ACC112 (cell line): ENCODE results near the gene DSG1.

ENCODE experiments used
- H2AFZ ChIP-seq: fragments of 200-600 bp; sonication (generic); one replicate; pipeline ENCODE4 v1.6.0; 2017; ENCODE audit warnings: antibody characterized with exemption, low read length; ENCODE audit not compliant: unreplicated experiment
- H3K27ac ChIP-seq: fragments of 200-600 bp; sonication (generic); 2 replicates; pipeline ENCODE4 v1.5.1; 2014; ENCODE audit warnings: low read depth, mild to moderate bottlenecking, antibody characterized with exemption, low read length, moderate library complexity
- H3K27me3 ChIP-seq: fragments of 200-600 bp; sonication (generic); 2 replicates; pipeline ENCODE4 v1.6.1; 2014; ENCODE audit warnings: mild to moderate bottlenecking, antibody characterized with exemption, low read length, moderate library complexity, mixed read lengths; ENCODE audit not compliant: insufficient read depth
- H3K36me3 ChIP-seq: fragments of 200-600 bp; sonication (generic); 2 replicates; pipeline ENCODE4 v1.6.1; 2016; ENCODE audit warnings: mild to moderate bottlenecking, antibody characterized with exemption, low read length, moderate library complexity, mixed read lengths; ENCODE audit not compliant: insufficient read depth
- H3K4me1 ChIP-seq: fragments of 200-600 bp; sonication (generic); one replicate; pipeline ENCODE4 v1.6.1; 2016; ENCODE audit warnings: low read length, mixed read lengths; ENCODE audit not compliant: insufficient read depth, unreplicated experiment, control insufficient read depth
- H3K4me3 ChIP-seq: fragments of 200-600 bp; sonication (generic); 2 replicates; pipeline ENCODE4 v1.5.1; 2014; ENCODE audit warnings: mild to moderate bottlenecking, low read depth, low read length
- H3K79me2 ChIP-seq: fragments of 200-600 bp; sonication (generic); one replicate; pipeline ENCODE4 v1.6.0; 2016; ENCODE audit warnings: low read length; ENCODE audit not compliant: control insufficient read depth, unreplicated experiment, insufficient read depth

The DSG1 gene

DNA sequence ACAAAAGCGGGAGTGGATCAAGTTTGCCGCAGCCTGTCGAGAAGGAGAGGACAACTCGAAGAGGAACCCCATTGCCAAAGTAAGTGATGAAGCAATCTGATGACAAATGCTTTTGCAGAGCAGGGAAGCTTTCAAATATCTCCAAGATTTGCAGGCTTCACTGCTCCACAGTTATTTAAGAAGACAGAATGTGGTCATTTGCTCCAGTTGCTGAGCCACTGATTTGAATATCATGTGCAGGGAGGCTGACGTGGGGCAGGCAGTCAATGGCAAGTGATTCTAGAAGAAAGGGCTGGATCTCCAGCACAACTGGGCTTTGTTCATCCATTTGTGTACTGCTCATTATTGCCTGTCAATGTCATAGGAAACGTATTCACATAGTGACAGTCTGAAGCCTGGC is 68.8 kb downstream of the DSG1 start:
- Histone ChIP-seq H3K27me3 (no peaks in the 10 kb centered on the region), H3K79me2 (no peaks in the 10 kb centered on the region), H2AFZ (no peak overlapping the region), H3K4me3 (no peak overlapping the region), H3K4me1 (no peaks in the 10 kb centered on the region), H3K36me3 (no peaks in the 10 kb centered on the region), H3K27ac (no peak overlapping the region)

DNA sequence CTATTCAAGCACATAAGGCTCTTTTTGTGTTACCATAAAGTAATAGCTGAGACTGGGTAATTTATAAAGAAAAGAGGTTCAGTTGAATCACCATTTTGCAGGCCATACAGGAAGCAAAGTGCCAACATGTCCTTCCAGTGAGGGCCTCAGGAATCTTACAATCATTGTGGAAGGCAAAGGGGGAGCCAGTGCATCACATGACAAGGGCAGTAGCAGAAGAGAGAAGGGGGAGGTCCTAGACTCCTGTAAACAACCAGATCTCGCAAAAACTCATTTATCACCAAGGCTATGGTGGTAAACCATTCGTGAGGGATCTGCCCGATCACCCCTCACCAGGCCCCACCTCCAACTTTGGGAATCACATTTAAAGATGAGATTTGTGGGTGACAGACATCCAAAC is 75.3 kb downstream of the DSG1 start:
- H3K4me3 ChIP-seq: no peak overlapping the region
- no peak overlapping the region for H3K27ac ChIP-seq
- H3K4me1 ChIP-seq: no peaks in the 10 kb centered on the region
- no peaks in the 10 kb centered on the region for H3K27me3 ChIP-seq
- no peak overlapping the region for H2AFZ ChIP-seq
- no peaks in the 10 kb centered on the region for H3K79me2 ChIP-seq
- no peaks in the 10 kb centered on the region for H3K36me3 ChIP-seq

DNA sequence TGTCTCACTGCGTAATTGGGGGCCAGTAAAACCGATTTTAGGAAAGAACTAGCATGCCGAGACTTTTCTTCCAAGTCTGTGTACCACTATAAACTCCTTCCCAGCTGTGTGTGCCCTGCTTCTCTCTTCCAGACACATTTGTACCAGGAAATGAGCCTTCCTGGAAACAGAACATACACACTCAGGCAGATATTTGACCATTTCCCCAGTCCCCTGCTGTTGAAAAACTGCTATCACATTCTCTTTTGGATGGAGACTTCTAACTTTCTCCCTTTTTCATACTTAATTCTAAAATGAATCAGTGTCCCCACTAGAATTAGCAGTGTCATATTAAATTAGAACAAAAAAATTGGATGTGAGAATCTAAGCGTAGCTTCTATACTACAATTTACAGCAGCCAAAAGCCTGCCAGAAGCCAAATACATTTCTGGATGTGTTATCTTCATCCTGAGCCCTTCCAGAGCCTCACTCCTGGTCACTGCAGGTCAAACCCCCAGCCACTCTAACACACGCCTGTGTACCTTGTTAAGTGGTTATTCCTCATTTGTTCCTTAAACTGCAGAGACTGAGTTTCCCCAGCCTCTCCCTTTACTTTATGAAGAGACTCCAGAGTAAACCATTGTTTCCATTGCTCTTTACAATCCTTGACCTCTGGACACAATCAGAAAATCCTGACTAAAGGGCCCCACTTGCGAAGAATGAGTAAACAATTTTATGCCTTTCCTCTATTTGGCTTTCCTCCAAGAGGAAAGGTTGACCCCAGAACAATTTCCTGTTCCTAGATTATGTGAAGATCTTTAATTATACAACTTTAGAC is 79.0 kb downstream of the DSG1 start:
- no peaks in the 10 kb centered on the region for H3K4me1 ChIP-seq
- H3K4me3 ChIP-seq: no peak overlapping the region
- no peaks in the 10 kb centered on the region for H3K36me3 ChIP-seq
- no peak overlapping the region for H2AFZ ChIP-seq
- no peaks in the 10 kb centered on the region for H3K79me2 ChIP-seq
- no peaks in the 10 kb centered on the region for H3K27me3 ChIP-seq
- no peak overlapping the region for H3K27ac ChIP-seq

DNA sequence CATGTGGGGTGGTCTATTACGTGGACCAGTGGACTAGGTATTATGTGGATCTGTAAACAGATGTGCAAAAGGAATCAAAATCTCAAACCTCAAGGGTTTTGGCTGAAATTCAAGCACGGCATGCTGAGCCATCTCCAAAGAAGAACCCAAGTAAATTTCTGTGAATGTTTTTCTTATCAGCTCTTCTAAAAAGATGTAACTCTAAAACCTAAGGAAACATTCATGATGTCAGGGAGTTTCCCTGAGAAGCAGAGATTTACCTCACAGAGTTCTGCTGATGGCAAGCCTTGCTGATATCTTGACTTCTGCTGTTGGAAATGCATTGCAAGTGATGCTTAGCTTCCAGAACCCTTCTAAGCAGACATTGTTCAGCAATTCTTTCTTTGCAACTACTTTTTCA is 80.2 kb downstream of the DSG1 start:
- Histone ChIP-seq H3K4me1 (no peaks in the 10 kb centered on the region), H2AFZ (no peak overlapping the region), H3K79me2 (no peaks in the 10 kb centered on the region), H3K27ac (no peak overlapping the region), H3K4me3 (no peak overlapping the region), H3K36me3 (no peaks in the 10 kb centered on the region), H3K27me3 (no peaks in the 10 kb centered on the region; the same call in 1 of the 2 replicates)

DNA sequence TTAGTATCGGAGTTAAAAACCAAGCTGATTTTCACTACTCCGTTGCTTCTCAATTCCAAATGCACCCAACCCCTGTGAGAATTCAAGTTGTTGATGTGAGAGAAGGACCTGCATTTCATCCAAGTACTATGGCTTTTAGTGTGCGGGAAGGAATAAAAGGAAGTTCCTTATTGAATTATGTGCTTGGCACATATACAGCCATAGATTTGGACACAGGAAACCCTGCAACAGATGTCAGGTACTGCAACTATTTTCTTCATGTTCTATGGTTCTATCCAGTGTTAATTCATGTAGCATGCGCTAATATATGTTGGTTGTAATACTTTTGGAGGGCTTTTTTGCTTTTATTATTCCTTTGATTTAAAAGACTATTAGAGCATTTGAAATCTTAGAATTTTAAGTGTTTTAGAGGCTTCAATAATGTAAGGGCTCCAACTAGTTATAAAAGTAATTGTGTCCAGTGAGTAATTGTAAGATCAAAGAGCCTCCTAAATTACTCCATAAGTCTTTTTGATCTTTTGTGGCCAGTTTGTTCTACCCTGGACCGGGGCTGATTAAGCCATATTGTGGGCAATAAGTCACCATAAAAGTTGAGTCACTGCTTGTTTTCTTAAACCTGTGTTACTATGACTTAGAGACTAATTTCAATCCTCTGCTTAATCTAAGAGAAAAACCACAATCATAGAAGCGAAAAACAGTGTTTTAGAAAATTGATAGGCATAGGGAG is 81.5 kb downstream of the DSG1 start:
- H3K27ac ChIP-seq: no peak overlapping the region
- no peaks in the 10 kb centered on the region for H3K36me3 ChIP-seq
- no peaks in the 10 kb centered on the region for H3K79me2 ChIP-seq
- no peak overlapping the region for H2AFZ ChIP-seq
- H3K27me3 ChIP-seq: no peaks in the 10 kb centered on the region; the same call in 1 of the 2 replicates
- no peaks in the 10 kb centered on the region for H3K4me1 ChIP-seq
- no peak overlapping the region for H3K4me3 ChIP-seq

DNA sequence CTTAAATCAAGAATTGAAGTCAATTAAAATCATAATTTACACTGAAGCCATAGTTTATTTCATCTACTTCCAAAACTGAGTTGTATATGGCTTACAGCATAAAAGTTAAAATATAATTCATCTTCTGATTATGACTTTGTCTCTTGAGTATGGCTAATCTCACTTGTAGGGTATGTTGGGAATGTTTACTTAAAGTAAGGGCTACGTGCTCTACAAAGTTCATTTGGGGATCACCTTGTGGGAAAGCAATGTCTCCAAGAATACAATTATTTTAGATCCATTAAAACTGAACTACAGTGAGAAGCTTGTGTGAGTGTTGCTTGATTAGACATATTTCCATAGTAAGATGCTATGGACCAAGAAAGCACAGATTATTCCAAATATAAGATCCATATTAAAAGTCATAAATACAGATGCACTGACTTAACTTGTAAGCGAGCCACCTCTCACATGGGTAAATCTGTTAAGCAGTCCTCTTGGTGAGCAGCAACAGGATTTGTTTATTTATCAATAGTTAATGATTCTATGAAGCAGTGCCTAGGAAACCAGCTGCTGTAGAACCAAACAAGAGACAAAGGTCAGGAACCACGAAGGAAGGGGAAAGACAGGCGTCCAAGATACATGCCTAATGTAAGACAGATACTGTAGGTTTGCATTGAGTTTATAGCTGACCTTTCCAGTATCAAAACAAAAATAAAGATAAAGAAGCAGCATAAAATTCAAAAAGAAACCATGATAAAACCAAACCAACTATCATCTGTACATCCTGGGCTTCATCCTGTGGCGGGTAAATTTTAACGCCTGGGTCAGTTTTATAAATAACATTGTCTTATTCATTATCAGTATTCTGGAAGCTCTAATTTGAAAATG is 83.4 kb downstream of the DSG1 start:
- no peaks in the 10 kb centered on the region for H3K4me1 ChIP-seq
- no peak overlapping the region for H3K4me3 ChIP-seq
- H3K27me3 ChIP-seq: no peaks in the 10 kb centered on the region; the same call in 1 of the 2 replicates
- no peak overlapping the region for H3K27ac ChIP-seq
- H3K79me2 ChIP-seq: no peaks in the 10 kb centered on the region
- no peak overlapping the region for H2AFZ ChIP-seq
- no peaks in the 10 kb centered on the region for H3K36me3 ChIP-seq

DNA sequence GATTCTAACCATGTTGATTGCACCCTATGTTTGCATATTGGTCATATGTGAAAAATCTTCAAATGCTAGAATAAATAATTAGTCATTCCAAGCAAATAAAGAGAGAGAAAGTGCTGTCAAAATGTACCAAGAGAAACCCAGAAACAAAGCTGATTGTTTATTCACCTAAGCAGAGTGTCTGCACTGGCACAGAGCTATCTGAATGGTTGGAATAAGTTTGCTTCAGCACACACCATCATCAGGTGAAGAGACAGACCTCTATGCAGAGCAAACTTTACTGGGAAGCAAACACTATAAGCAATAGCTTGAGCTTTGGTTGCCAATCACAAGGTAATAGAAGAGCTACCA is 84.0 kb downstream of the DSG1 start:
- Histone ChIP-seq H3K27ac (no peak overlapping the region), H3K36me3 (no peaks in the 10 kb centered on the region), H2AFZ (no peak overlapping the region)

DNA sequence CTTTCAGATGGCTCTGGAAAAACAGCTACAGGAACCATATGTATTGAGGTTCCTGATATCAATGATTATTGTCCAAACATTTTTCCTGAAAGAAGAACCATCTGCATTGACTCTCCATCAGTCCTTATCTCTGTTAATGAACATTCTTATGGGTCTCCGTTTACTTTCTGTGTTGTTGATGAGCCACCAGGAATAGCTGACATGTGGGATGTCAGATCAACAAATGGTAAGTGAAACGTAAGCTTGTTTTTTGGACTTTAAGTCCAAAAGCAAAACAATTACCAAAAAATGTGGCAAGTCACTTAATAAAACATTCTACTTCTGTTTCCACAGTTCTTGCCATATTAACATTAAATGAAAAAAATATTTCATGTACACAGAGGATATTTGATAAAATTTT is 85.4 kb downstream of the DSG1 start:
- Histone ChIP-seq H2AFZ (no peak overlapping the region), H3K27ac (no peak overlapping the region), H3K27me3 (no peaks in the 10 kb centered on the region; the same call in 1 of the 2 replicates), H3K4me1 (no peaks in the 10 kb centered on the region), H3K36me3 (no peaks in the 10 kb centered on the region), H3K79me2 (no peaks in the 10 kb centered on the region), H3K4me3 (no peak overlapping the region)

More for the DNA sequence above, 84.0 kb downstream of the DSG1 start:
- no peaks in the 10 kb centered on the region; the same call in 1 of the 2 replicates for H3K27me3 ChIP-seq
- no peaks in the 10 kb centered on the region for H3K79me2 ChIP-seq
- H3K4me1 ChIP-seq: no peaks in the 10 kb centered on the region
- no peak overlapping the region for H3K4me3 ChIP-seq
